ENCODE results near the gene TRIP10.

DNA sequence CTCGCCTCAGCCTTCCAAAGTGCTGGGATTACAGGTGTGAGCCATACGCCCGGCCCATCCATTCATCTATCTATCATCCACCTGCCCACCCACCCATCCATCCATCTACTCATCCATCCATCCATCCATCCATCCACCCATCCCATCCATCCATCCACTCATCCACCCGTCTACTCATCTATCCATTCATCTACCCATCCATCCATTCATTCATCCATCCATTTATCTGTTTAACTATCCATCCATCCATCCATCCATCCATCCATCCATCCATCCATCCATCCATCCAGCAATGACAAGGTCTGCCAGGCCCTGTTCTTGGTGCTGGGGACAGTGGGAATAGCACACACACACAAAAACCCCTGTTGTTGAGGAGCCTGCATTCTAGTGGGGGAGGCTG lies 37.5 kb downstream of the TRIP10 start:
- TF ChIP-seq, protein P1, sequence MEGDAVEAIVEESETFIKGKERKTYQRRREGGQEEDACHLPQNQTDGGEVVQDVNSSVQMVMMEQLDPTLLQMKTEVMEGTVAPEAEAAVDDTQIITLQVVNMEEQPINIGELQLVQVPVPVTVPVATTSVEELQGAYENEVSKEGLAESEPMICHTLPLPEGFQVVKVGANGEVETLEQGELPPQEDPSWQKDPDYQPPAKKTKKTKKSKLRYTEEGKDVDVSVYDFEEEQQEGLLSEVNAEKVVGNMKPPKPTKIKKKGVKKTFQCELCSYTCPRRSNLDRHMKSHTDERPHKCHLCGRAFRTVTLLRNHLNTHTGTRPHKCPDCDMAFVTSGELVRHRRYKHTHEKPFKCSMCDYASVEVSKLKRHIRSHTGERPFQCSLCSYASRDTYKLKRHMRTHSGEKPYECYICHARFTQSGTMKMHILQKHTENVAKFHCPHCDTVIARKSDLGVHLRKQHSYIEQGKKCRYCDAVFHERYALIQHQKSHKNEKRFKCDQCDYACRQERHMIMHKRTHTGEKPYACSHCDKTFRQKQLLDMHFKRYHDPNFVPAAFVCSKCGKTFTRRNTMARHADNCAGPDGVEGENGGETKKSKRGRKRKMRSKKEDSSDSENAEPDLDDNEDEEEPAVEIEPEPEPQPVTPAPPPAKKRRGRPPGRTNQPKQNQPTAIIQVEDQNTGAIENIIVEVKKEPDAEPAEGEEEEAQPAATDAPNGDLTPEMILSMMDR (conservative IDR thresholded peaks at IDR 0.05; ENCODE audit: low read length): no peak
- TF ChIP-seq EZH2phosphoT487 (IDR thresholded peaks at IDR 0.05; ENCODE audit: borderline replicate concordance): no peak
